Stomach smooth muscle (tissue), 2 donors: ENCODE results near the gene TRAF3.
"Not testable (repeated sequence)": the region's sequence is repeated elsewhere in the genome, so short reads cannot be mapped to it uniquely, and the experiment has no call there.

Experiments
- H3K27ac ChIP-seq: one replicate; pipeline ENCODE4 v1.7.0; 2013; ENCODE audit warnings: mild to moderate bottlenecking, low read length, inconsistent platforms
- H3K27me3 ChIP-seq, 2 donors: one replicate each; pipeline ENCODE4 v1.7.0; 2013; ENCODE audit warnings: low read length in 2 of 2; ENCODE audit not compliant: insufficient read depth in 2 of 2, control insufficient read depth in 1 of 2
- H3K36me3 ChIP-seq, 2 donors: one replicate each; pipeline ENCODE4 v1.7.0; 2013; ENCODE audit warnings: low read length in 2 of 2; ENCODE audit not compliant: control insufficient read depth in 2 of 2, insufficient read depth in 2 of 2
- H3K4me1 ChIP-seq: one replicate; pipeline ENCODE4 v1.7.0; 2013; ENCODE audit warnings: low read length; ENCODE audit not compliant: control insufficient read depth, insufficient read depth
- H3K4me3 ChIP-seq, 2 donors: one replicate each; pipeline ENCODE4 v1.7.0; 2013; ENCODE audit warnings: low read length in 2 of 2
- H3K9ac ChIP-seq, 2 donors: one replicate each; pipeline ENCODE4 v1.7.0; 2013; ENCODE audit warnings: low read length in 2 of 2, mild to moderate bottlenecking in 1 of 2
- H3K9me3 ChIP-seq, 2 donors: one replicate each; pipeline ENCODE4 v1.7.0; 2013; ENCODE audit warnings: low read length in 2 of 2; ENCODE audit not compliant: control insufficient read depth in 2 of 2
- donor health status: healthy.
- donor health status: Pancreatic carcinoma.

Gene TRAF3

GRCh38 chr14:102870246-102870645 lies 93.0 kb downstream of the TRAF3 start:
- Histone ChIP-seq H3K9ac (no peak overlapping the region), H3K4me3 (no peak overlapping the region), H3K36me3 (peaks cover 7 to 12% of the 10 kb centered on the region in 2 donors), H3K9me3 (no peaks in the 10 kb centered on the region), H3K4me1 (no peaks in the 10 kb centered on the region), H3K27ac (no peak overlapping the region), H3K27me3 (no peaks in the 10 kb centered on the region)

GRCh38 chr14:102870994-102871831 lies 94.0 kb downstream of the TRAF3 start:
- H3K9me3 ChIP-seq, result no peaks in the 10 kb centered on the region
- no peaks in the 10 kb centered on the region for H3K27me3 ChIP-seq
- H3K4me3 ChIP-seq, result no peak overlapping the region
- H3K9ac ChIP-seq, result no peak overlapping the region
- H3K36me3 ChIP-seq, result peaks cover 7 to 16% of the 10 kb centered on the region in 2 donors
- no peaks in the 10 kb centered on the region for H3K4me1 ChIP-seq
- H3K27ac ChIP-seq, result no peak overlapping the region

GRCh38 chr14:102872020-102872419 lies 94.8 kb downstream of the TRAF3 start:
- H3K36me3 ChIP-seq, result peaks cover 12 to 24% of the 10 kb centered on the region in 2 donors
- no peaks in the 10 kb centered on the region for H3K27me3 ChIP-seq
- no peak overlapping the region for H3K9ac ChIP-seq
- no peaks in the 10 kb centered on the region for H3K9me3 ChIP-seq
- no peak overlapping the region for H3K27ac ChIP-seq
- H3K4me1 ChIP-seq, result no peaks in the 10 kb centered on the region
- no peak overlapping the region for H3K4me3 ChIP-seq

- no peak overlapping the region for H3K9ac ChIP-seq
- H3K36me3 ChIP-seq, result peaks cover 12 to 25% of the 10 kb centered on the region in 2 donors
- H3K4me1 ChIP-seq, result no peaks in the 10 kb centered on the region
- H3K27ac ChIP-seq, result no peak overlapping the region
- H3K4me3 ChIP-seq, result no peak overlapping the region
- no peaks in the 10 kb centered on the region for H3K27me3 ChIP-seq
- H3K9me3 ChIP-seq, result no peaks in the 10 kb centered on the region
These were observed 95.9 kb downstream of the TRAF3 start for GRCh38 chr14:102873131-102873530.

- no peak overlapping the region for H3K9ac ChIP-seq
- H3K36me3 ChIP-seq, result peaks cover 12 to 25% of the 10 kb centered on the region in 2 donors
- no peak overlapping the region for H3K4me3 ChIP-seq
- H3K27ac ChIP-seq, result no peak overlapping the region
- H3K9me3 ChIP-seq, result no peaks in the 10 kb centered on the region
- no peaks in the 10 kb centered on the region for H3K4me1 ChIP-seq
- H3K27me3 ChIP-seq, result no peaks in the 10 kb centered on the region
These were observed 96.4 kb downstream of the TRAF3 start for GRCh38 chr14:102873546-102874061.

- H3K4me3 ChIP-seq, result no peak overlapping the region
- no peak overlapping the region for H3K9ac ChIP-seq
- H3K27me3 ChIP-seq, result no peaks in the 10 kb centered on the region
- H3K4me1 ChIP-seq, result no peaks in the 10 kb centered on the region
- H3K27ac ChIP-seq, result no peak overlapping the region
- peaks cover 12 to 21% of the 10 kb centered on the region in 2 donors for H3K36me3 ChIP-seq
- no peaks in the 10 kb centered on the region for H3K9me3 ChIP-seq
These were observed 98.4 kb downstream of the TRAF3 start for GRCh38 chr14:102875652-102876051.

GRCh38 chr14:102877511-102877910 lies 100.3 kb downstream of the TRAF3 start:
- H3K27me3 ChIP-seq, H3K27ac ChIP-seq, H3K4me3 ChIP-seq, H3K4me1 ChIP-seq, H3K9me3 ChIP-seq, H3K9ac ChIP-seq: not testable (repeated sequence)
- H3K36me3 ChIP-seq, result peaks cover 8 to 13% of the 10 kb centered on the region in 2 donors

GRCh38 chr14:102878174-102878969 lies 101.1 kb downstream of the TRAF3 start:
- no peak overlapping the region for H3K4me3 ChIP-seq
- H3K9me3 ChIP-seq, result no peaks in the 10 kb centered on the region
- no peaks in the 10 kb centered on the region for H3K4me1 ChIP-seq
- no peak overlapping the region for H3K27ac ChIP-seq
- no peaks in the 10 kb centered on the region for H3K27me3 ChIP-seq
- no peak overlapping the region for H3K9ac ChIP-seq
- H3K36me3 ChIP-seq, result peaks cover 8 to 13% of the 10 kb centered on the region in 2 donors

- no peak overlapping the region for H3K9ac ChIP-seq
- no peaks in the 10 kb centered on the region for H3K4me1 ChIP-seq
- H3K27me3 ChIP-seq, result no peaks in the 10 kb centered on the region
- H3K4me3 ChIP-seq, result no peak overlapping the region
- H3K27ac ChIP-seq, result no peak overlapping the region
- peaks cover 8 to 13% of the 10 kb centered on the region in 2 donors for H3K36me3 ChIP-seq
- no peaks in the 10 kb centered on the region for H3K9me3 ChIP-seq
These were observed 101.8 kb downstream of the TRAF3 start for GRCh38 chr14:102878970-102879460.

- H3K27ac ChIP-seq, result no peak overlapping the region
- H3K9ac ChIP-seq, result no peak overlapping the region
- no peaks in the 10 kb centered on the region for H3K9me3 ChIP-seq
- H3K27me3 ChIP-seq, result no peaks in the 10 kb centered on the region
- no peak overlapping the region for H3K4me3 ChIP-seq
- no peaks in the 10 kb centered on the region for H3K4me1 ChIP-seq
- H3K36me3 ChIP-seq, result peaks cover 0 to 5% of the 10 kb centered on the region in 2 donors
These were observed 105.1 kb downstream of the TRAF3 start for GRCh38 chr14:102882226-102882906.
